Ishikawa (cell line): Measurements from ENCODE around the gene ELAVL2.

Source experiments
- CEBPB ChIP-seq: IDR thresholded peaks from 2 replicates; pipeline ENCODE4 v1.6.1; 2012
- EP300 ChIP-seq: IDR thresholded peaks from 2 replicates; pipeline ENCODE4 v1.6.1; 2012; ENCODE audit warnings: borderline replicate concordance
- TEAD4 ChIP-seq: IDR thresholded peaks from 2 replicates; pipeline ENCODE4 v1.6.1; 2012
- YY1 ChIP-seq: IDR thresholded peaks from 2 replicates; pipeline ENCODE4 v1.6.1; 2012; ENCODE audit warnings: low read depth
- TF ChIP-seq, protein P1 (sequence below): IDR thresholded peaks from 2 replicates; pipeline ENCODE4 v1.6.1; 2012
- TF ChIP-seq, protein P2 (sequence below): IDR thresholded peaks from 2 replicates; pipeline ENCODE4 v1.6.1; 2012; ENCODE audit warnings: low read depth, mild to moderate bottlenecking

DNA sequence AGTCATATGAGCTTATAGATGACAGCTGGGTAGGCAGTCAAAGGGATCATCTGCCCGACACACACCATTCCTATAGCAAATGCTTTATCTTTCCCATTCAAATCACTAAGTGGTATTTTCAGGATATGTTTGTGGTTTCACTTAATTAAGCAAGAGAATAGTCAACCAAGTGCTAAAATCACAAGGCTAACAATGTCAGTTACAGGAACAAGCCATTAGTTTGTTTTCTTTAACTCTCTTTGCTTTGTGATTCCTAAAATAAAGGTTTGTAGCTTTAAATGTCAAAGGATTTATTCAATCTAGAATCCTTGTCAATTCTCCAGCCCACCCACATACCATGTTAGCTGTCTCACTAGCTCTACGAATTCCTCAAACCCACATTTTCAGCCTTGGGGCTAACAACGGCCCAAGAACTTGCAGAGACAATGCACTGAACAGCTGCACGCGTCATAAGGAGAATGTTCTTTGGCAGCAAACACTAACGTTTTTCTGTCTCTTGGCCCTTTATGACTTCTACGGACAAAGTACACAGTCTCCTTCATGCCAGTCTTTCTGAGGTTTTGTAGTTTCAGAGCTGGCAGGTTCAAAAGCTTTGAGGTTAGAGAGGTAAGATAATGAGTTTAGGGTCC, 56.6 kb downstream of the ELAVL2 start:
- TF ChIP-seq EP300 (no peak), TEAD4 (no peak), CEBPB (no peak), YY1 (no peak)
- TF ChIP-seq, protein P1, sequence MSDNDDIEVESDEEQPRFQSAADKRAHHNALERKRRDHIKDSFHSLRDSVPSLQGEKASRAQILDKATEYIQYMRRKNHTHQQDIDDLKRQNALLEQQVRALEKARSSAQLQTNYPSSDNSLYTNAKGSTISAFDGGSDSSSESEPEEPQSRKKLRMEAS = no peak
- TF ChIP-seq, protein P2, sequence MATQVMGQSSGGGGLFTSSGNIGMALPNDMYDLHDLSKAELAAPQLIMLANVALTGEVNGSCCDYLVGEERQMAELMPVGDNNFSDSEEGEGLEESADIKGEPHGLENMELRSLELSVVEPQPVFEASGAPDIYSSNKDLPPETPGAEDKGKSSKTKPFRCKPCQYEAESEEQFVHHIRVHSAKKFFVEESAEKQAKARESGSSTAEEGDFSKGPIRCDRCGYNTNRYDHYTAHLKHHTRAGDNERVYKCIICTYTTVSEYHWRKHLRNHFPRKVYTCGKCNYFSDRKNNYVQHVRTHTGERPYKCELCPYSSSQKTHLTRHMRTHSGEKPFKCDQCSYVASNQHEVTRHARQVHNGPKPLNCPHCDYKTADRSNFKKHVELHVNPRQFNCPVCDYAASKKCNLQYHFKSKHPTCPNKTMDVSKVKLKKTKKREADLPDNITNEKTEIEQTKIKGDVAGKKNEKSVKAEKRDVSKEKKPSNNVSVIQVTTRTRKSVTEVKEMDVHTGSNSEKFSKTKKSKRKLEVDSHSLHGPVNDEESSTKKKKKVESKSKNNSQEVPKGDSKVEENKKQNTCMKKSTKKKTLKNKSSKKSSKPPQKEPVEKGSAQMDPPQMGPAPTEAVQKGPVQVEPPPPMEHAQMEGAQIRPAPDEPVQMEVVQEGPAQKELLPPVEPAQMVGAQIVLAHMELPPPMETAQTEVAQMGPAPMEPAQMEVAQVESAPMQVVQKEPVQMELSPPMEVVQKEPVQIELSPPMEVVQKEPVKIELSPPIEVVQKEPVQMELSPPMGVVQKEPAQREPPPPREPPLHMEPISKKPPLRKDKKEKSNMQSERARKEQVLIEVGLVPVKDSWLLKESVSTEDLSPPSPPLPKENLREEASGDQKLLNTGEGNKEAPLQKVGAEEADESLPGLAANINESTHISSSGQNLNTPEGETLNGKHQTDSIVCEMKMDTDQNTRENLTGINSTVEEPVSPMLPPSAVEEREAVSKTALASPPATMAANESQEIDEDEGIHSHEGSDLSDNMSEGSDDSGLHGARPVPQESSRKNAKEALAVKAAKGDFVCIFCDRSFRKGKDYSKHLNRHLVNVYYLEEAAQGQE = no peak
